ENCODE results near the gene CTNNBL1.

The CTNNBL1 gene

DNA sequence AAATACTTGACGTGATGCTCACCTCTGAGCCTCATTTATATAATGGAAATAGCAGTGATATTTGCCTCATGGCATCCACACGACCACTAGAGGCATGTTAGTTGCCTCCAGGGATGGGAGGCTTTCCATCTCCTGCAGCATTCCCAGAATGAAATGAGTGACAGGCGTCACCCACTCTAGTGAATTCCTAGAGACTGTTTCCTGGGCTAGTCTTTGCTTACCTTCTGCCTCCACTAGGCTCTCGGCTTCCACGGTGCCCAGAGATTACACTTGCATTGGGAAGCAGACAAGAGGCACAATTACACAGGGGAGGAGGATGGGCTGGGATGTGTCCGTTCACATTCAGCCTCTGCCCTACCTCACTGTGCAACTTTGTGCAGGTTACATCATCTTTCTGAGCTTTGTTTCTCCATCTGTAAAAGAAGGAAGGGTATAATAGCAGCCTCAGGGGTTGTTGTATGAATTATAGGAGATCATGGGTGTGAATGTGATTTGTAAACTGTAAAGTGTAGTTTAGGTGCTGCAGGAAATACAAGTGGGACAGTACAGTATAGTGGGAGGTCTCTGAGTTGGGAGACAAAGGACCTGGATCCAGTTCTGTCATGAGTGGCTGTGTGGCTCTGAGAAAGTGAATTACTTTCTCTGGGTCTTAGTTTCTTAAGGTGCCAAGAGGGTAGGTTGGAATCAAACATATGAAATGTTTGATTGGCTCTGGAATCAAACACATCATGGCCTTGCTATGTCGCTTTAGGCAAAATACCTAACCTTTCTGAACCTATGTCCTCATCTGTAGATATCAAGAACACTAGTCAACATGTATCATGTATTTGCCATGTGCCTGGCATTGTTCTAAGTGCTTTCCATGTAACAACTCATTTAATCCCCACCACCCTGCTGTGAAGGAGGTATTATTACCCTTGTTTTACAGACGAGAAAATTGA lies 205.5 kb downstream of the CTNNBL1 start:
- DNase-seq (ENCODE audit: low read depth in 2 of 2): no peak

DNA sequence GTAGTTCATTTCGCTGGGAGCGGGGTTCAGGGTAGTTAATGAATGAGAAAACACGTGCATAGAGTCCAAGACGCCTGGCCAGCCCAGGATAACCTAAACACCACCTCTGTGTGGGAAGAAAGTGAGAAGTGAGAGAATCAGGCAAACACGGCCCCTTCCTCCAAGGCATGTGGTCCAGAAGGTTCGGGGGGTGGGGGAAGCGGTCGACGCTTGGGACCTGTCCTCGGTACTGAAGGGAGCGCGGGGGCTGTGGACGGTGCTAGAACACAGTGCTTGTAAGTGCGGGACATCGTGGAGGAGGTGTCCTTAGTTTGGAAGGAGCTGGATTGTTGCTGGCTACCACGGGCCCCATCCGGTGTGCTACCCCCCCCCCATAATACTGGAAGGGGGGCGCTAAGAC lies 207.4 kb downstream of the CTNNBL1 start:
- no peak for DNase-seq (ENCODE audit: low read depth in 2 of 2)

DNA sequence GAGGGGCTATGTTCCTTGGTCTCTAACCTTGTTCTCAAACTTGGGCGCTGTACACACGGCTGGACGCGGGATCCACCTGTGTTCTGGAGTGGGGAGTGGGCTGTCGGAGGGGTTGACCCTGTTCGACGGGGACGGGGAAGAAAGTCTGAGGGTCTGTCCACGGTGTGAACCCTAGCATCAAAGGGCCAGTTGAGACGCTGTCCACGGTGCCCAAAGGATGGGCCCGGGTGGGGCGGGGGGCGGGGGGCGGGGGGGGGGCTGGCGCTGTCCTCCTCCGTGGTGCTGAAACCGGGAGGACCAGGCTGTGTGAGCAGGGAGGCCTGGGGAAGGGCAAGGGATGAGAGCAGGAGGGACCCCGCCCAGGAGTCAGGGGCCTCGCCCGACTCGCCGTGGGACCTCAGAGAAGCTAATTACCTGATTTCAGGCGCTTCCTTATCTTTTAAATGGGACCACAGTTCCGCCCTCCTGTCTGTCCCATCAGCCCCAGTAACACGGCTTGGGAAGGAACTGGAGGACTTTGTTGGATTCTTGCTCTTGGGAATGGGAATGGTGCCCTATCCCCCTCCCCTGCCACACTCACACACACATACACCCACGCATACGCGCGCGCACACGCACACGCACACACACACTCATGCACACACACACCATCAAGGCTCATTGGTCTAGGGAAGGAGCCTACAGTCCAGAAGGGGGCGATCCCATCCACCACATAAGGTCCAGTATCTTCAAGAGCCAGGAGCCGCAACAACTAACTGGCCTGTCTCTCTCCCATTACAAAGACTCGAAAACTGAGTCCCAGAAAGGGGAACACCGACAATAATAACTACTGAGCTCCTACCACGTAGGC lies 208.0 kb downstream of the CTNNBL1 start:
- no peak for DNase-seq (ENCODE audit: low read depth in 2 of 2)

DNA sequence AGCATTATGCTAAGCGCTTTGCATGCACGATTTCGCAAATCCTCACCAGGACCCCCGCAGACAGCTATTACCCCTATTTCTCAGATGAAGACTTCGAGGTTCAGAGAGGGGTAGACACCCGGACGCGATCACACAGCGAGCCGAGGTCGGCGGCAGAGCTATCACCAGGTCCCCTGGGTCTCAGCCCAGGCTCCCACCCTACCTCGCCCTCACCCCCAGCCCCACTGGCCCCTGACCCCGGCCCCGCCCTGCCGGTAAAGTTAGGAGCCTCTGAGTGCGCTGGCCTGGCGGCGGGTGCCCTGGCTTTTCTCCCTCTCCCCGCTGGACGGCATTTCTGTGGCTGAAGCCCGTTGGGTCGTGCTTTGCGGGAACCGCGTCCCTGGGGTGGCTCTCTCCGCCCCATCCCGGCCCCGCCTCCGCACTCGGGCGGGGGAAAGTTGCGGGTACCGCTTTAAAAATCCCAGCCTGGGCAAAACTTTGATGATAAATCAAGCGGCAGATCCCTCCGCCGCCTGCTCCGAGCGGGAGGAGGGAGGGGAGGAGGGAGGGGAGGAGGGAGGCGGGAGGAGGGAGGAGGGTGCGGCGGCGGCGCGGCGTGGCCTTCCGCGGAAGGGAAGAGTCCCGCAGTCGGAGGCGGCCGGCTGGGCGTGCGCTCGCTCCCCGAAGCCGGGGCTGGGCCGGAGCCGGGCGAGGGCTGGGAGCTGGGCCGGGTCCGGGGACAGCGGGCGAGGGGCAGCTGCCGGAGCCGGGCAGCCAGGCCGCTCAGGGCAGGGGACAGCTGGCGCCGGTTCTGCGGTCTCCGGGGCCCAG lies 208.9 kb downstream of the CTNNBL1 start, which contains the start of gene VSTM2L:
Gene VSTM2L (plus strand): TSS at position 624 of the 810 bp plus-strand sequence. CDS start 224 bp downstream, outside the sequence.
- no peak for DNase-seq (ENCODE audit: low read depth in 2 of 2)

DNA sequence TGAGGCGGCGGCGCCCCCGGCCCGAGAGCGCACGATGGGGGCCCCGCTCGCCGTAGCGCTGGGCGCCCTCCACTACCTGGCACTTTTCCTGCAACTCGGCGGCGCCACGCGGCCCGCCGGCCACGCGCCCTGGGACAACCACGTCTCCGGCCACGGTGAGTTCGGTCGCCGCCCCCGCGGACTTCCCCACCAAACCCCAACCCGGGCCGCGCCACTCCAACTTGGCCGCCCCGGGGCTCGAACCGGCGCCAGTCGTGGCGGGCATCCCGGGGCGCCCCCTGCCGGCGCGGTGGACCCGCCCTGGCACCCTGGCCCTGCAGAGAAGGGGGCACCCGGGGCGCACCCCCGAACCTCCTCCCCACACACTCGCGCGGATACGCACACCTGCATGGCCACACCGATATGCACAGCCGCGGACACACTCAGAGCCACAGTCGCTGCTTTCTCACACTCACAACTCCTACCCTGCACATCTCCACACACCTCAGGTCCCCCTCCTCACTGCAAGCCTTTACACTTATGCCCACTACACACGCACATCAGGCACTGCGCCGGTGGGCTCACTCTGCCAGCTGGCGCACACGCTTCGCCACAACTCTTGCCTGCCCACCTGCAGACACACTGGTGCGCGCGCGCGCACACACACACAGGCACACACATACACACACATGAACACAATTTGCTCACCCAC lies 209.6 kb downstream of the CTNNBL1 start:
- DNase-seq (ENCODE audit: low read depth in 2 of 2): no peak

DNA sequence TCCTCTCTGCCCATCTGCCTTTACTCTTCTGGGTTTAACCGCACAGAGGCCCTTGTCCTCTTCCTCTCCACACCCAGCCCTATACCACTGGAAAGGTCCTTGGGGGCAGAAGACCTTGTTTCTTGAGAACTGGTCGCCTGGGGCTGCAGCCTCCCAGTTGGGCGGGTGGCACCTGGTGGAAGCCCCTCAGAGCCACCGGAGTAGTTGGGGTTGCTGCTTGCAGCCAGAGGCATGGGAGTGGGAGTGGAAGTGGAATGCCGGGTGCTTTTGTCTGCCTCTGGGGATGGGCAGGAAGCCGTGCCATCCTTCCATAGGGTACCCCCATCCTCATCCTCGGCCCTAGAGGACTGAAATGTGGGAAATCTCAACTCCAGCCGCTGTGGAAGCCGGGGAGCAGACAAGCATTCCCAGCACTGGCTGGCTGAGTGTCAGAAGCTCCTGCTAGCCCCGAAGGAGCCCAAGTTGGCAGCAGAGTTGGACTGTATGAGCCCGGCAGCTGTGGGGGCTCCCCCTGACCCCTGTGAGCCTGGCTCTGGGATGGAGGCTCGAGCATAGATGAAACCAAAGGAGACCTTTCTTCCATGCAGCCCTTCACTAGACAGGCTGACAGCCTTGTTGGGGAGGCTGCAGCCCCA lies 210.3 kb downstream of the CTNNBL1 start:
- no peak for DNase-seq (ENCODE audit: low read depth in 2 of 2)

DNA sequence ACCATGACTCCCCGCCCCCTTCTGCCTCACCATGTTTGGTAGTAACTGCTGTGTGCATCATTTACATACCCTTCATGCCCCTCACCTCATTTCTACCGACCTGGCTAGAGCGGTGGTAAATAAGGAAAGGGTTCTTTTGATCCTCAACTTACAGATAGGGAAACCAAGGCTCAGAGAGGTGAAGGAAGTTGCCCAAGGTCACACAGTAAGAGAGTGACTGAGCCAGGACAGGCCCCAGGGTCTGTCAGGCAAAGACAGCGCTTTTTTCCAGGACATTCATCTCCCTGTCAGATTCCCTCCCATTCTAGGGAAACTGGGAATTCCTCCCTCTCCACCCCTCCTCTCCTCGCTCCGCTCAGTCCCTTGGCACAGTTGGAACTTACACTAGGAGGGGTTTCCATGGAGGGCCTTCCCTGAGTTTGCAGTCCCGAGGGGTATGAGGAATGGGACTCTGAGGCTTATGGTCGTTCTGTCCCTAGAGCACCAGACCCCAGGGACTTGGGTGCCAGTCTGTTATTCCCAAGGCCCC lies 211.1 kb downstream of the CTNNBL1 start:
- no peak for DNase-seq (ENCODE audit: low read depth in 2 of 2)

DNA sequence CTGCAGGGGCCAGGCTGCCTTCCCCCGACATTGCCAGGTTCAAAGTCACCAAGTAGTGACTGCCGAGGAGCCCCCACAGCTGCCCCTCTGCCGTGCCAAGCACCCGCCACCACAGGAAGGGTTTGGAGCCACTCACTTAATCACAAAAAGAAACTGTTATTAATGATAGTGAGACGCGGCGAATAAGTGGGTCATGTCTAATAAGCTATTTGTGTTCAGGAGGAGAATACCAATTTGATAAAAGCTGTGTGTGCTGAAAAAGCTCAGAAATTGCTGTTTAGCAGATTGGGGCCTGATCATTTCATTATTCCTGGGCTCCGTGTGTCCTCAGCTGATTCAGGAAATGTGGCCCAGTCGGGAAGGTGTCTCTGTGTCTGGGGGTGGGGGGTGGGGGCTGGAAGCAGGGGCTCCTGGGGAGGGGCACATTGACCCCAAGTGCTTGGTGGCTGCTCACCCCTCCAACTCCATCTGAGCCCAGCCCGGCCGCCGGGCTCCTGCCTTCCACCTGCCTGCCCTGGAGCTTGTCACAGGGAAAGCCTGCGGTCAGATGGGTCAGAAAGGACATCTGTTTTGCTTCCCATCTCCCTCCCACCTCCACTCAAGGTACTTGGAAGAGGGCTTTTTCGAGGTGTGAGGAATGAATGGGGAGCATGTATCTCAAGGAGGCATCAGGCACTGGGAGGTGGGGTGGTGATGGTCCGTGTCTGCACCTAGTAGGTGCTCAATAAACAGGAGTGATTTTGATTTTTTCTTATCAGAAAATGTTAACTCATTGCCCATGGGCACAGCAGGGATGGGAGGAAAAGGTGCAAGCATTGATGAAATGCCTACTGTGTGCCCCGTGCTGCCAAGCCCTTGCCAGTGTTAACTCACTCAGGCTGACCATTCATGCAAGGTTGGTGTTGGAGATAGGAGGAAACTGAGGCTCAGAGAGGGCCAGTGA lies 212.1 kb downstream of the CTNNBL1 start:
- DNase-seq (ENCODE audit: low read depth in 2 of 2): no peak

DNA sequence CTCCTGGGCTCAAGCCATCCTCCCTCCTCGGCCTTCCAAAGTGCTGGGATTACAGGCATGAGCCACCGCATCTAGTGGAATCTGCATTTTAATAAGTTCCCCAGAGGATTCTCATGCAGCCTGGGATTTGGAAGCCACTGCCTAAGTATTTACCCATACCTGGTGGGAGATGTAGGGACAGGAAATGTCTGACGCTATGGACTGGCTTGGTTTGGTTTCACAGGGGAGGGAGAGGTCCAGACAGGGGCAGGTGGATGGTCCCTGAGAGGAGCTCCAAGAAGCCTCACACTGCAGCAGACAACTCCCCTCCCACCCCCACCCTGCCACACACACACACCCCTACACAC lies 213.5 kb downstream of the CTNNBL1 start:
- no peak for DNase-seq (ENCODE audit: low read depth in 2 of 2)

DNA sequence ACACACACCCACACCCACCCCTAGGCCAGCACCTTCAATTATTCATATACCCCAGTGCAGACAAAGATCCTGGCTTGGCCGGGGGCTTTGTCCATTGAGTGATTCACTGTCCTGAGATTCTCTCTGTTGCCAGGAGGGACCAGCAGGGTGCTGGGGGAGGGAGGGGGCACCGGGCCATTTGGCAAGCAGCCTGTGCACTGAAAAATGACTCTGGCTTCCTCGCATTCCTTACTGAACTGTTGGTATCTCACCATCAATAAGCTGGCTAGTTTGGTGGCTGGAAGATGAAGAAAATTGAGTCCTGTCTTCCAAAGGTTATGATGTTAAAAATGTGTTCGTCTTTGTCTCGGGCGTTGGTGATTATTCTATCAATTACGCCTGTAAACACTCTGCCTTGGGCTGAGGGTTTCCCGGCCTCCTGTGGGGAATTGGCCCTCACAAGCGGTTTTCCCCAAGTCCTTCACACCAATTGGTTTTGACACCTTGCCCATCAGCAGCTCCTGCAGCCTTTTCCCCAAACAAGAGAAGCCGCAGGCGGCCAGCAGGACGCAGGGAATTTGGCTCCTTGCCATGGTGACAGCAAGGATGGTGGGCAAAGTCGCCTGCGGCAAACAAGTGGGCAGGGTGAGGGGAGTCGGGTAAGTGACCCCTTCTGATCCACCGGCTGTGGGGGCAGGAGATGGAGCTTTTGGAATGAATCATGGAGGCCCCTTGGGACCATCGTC lies 214.0 kb downstream of the CTNNBL1 start:
- no peak for DNase-seq (ENCODE audit: low read depth in 2 of 2)

DNA sequence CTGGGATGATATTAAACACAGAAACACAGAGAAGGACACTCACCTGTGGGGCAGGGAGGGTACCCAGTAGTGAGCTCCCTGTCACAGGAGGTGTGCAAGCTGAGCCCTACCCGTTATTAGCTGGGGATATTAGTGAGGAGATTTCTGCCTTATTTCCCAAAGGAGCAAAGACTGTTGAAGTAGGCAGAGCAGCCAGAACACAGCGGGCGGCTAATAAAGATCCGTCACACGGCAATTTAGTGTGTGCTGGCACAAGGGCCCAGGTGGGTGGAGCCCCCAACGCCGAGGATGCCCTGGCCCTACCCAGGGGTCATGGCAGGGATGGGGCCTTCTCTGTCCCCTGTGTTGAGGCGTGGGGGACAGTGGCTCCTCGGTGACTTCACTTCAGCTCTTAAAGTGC lies 217.4 kb downstream of the CTNNBL1 start:
- no peak for DNase-seq (ENCODE audit: low read depth in 2 of 2)

DNA sequence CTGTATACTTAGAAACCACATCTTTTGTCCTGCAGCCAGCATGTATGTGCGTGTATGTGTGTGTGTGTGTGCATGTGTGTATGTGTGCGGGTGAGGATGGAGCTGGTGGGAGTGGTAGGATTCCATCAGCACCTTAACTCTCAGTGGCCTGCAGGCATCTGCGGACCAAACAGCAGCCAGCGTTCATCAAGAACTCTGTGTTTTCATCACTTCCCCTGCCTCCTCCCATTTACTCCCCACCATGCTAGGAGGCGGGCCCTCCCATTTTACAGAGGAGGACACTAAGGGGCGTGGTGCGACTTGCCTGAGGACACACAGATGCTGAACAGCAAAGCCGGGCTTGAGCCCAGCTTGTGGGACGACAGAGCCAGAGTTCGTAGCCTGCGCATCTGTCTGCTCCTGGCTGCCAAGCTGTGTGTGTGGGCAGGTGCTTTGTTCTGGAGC lies 218.0 kb downstream of the CTNNBL1 start:
- DNase-seq (ENCODE audit: low read depth in 2 of 2): no peak

DNA sequence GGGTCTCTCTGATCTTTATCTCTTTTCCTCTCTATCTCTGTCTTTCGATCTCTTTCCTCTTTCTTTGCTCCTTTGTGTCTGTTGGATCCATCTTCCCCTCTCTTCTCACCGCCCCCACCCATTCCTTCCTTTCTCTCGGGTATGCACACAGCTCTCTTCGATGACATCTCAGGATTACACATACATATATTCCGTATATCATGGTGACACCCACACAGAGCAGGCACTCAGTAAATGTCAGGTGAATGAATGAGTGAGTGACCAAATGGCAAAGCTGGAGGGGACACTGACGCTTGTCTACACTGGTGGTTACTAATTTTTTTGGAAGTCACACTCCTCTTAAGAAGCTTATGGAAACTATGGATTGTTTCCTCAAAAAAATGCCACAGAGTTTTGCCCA lies 219.0 kb downstream of the CTNNBL1 start:
- no peak for DNase-seq (ENCODE audit: low read depth in 2 of 2)

DNA sequence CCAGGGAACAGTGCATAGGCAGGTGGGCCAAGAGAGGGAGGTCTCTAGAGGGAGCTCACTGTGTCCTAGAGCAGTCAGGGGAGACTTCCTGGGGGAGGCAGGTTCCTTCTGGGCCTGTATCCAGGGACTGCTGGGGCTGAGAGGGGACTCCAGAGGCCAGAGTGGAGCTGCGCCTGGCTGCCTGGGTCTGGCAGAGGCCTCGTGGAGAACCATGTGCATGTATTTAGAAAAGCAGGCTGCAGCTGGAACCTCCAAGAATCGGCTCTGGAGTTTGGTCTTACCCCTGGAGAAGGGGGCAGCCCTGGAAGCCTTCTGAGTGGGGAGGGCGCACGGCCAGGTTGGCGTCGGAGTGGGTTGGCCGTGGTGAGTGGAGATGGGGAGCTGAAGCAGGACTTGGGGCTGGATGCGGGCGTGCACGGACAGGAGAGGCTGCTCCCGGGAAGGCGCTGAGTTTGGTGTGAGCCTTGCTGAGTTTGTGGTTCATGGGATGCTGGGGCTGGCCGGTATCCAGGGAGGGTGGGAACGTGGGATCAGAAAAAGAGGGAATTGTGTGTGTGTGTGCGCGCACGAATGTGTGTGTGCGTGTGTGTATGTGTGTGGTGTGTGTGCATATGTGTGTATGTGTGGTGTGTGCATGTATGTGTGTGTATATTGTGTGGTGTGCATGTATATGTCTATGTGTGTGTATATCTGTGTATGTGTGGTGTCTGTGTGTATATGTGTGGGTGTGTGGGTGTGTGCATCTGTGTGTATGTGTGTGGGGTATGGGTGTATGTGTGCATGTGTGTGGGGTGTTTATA lies 219.9 kb downstream of the CTNNBL1 start:
- DNase-seq (ENCODE audit: low read depth in 2 of 2): no peak

DNA sequence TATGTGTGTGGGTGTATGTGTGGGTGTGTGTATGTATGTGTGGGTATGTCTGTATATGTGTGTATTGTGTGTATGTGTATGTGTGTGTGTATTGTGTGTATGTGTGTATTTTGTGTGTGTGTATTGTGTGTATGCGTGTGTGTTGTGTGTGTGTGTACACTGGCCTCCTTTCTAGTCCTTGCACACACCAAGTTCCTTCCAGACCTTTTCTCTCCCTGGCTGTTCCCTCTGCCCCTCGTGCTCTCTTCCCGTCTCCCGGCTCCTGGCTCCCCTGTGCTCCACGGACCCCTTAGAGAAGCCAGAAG lies 220.5 kb downstream of the CTNNBL1 start:
- DNase-seq (ENCODE audit: low read depth in 2 of 2): no peak

DNA sequence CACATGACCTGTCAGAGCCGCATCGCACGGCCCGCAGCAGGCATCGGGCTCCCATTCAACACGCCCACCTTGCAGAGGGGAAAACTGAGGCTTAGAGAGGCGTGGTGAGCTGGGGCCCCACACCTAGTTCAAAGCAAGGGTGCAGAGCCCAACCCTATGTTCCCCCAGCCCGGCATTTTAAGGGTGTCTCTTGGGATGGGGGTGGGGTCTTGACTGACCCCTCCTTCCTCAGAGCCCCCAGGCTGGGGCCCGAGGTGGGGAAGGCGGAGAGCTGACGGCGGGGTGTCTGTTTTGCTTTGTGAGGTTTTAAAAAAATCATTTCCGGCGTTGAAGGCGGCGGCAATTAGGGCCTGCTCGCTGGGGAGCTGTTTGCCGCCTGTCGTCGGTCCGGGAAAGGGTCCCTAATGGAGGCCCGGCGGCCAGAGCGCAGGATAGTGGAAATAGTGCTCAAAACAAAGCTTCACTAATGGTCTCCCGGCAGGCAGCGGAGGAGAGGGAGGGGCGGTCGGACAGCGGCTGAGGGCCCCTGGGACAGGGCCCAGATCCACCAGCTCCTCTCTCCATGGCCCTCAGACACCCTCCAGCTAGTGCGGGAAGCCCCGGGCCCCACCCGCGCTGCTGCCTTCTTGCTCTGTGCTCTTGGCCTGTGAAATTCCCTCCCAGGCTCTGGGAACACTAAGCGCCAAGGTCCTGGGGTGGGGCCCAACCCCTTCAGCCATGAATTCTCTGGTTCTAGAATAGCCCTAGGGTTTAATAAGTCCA lies 221.0 kb downstream of the CTNNBL1 start:
- DNase-seq (ENCODE audit: low read depth in 2 of 2): no peak

DNA sequence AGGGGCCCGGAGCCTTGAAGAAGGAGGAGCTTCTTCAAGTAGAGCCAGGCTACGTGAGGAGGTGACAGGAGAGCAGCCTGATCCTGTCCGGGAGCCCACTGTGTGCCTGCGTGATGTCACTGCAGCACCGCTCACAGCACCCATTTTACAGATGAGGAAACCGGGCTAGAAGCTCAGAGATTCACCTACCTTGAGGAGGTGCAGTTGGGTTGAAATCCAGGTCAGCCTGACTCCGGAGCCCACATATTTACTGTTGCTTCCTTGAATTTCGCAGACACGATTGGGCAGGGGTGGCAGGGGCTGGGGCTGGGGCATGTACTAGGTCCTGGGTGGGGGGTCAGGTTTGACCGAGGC lies 221.6 kb downstream of the CTNNBL1 start:
- no peak for DNase-seq (ENCODE audit: low read depth in 2 of 2)

Measured in stimulated activated CD4-positive, alpha-beta T cell treated with anti-CD3 and anti-CD28 coated beads, Interleukin-12 subunit alpha, Interleukin-12 subunit beta, amount 100 ng/mL, for 24 hours (primary cell).